Measurements from ENCODE around the gene TRIM59. TPM values are rescaled to one million over a fixed set of nuclear protein-coding genes. Genes with fewer than 3 reads are reported as not detected.
A peak's percentile ranks its signal among the peaks of the same experiment; 100 is the strongest.

TRIM59 gene
- total RNA-seq, 1 donor from 2014 or later, result 23.4 TPM

DNA sequence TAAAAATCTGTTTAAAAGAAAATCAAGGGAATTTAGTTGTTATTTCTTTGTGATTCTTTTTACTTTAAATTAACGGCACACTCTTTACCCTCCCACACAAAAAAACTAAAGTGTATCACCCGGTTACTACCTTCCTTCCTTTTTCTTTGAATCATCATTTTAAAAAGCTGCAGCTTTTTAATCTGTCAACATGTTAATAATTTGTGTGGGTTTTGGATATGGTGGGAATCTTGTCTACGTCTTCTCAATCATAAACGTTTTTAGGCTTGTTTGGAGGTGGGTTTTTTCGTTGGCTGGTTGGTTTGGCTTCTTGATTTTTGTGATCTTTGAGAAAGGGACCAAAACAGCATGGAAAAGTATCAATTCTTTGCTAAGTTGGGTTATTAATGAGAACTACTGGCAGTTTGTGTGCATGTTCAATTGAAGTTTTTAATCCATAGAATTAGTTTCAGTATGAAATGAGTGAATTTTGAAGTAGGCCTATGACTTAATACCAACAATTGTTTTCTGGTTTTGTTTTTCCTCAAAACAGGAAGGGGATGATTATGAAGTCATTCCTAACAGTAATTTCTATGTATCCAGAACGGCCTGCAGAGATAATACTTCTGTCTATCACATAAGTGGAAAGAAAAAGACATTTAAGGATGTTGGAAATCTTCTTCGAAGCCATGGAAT lies 45.7 kb downstream of the TRIM59 start:
- Mint-ChIP-seq H3K27me3 (peaks cover 2% of the 10 kb centered on the region), H3K4me1 (peaks cover 38% of the 10 kb centered on the region), H3K36me3 (ENCODE audit: low read depth) (peaks cover 34% of the 10 kb centered on the region), H3K9me3 (no peaks in the 10 kb centered on the region), H3K27ac (no peak overlapping the region), H3K4me3 (peak overlapping the region; percentile 65)
- POLR2A ChIA-PET, result interaction anchor here (0.9 kb wide), 1 partner anchor 45 kb away, joined by 3 read pairs; the partner anchor contains the start of gene TRIM59
- DNase-seq, result no peak
- ATAC-seq (ENCODE audit: low read depth), result no peak
- intact Hi-C loops (cut with micrococcal nuclease), result loop anchor here (5.0 kb wide), 1 partner anchor 572 kb away; no protein-coding TSS in a partner anchor
- CTCF ChIA-PET, result interaction anchor here (1.4 to 2.1 kb wide), 2 partner anchors 9 to 12 kb away, joined by 3 to 6 read pairs; no protein-coding TSS in a partner anchor
- TF ChIP-seq CTCF (IDR thresholded peaks at IDR 0.05), result no peak

- Mint-ChIP-seq H3K36me3 (ENCODE audit: low read depth) (peaks cover 36% of the 10 kb centered on the region), H3K27ac (no peak overlapping the region), H3K9me3 (no peaks in the 10 kb centered on the region), H3K4me3 (peak overlapping the region; percentile 63), H3K4me1 (peaks cover 45% of the 10 kb centered on the region), H3K27me3 (peaks cover 2% of the 10 kb centered on the region)
- TF ChIP-seq CTCF (IDR thresholded peaks at IDR 0.05), result no peak
- ChIA-PET POLR2A (interaction anchor here (0.9 kb wide), 1 partner anchor 46 kb away, joined by 3 read pairs; the partner anchor contains the start of gene TRIM59), CTCF (interaction anchor here (1.4 to 2.1 kb wide), 2 partner anchors 10 to 13 kb away, joined by 3 to 6 read pairs; no protein-coding TSS in a partner anchor)
- DNase-seq (no peak), ATAC-seq (ENCODE audit: low read depth) (no peak)
- intact Hi-C loops (cut with micrococcal nuclease), result loop anchor here (5.0 kb wide), 1 partner anchor 571 kb away; no protein-coding TSS in a partner anchor
These were observed 46.5 kb downstream of the TRIM59 start for GRCh38 chr3:160403028-160403545.

GRCh38 chr3:160402221-160403027 lies 47.2 kb downstream of the TRIM59 start:
- DNase-seq (no peak), ATAC-seq (ENCODE audit: low read depth) (no peak)
- ChIA-PET CTCF (interaction anchor here (2.1 kb wide), 1 partner anchor 10 kb away, joined by 6 read pairs; no protein-coding TSS in a partner anchor), POLR2A (interaction anchor here (0.9 kb wide), 1 partner anchor 47 kb away, joined by 3 read pairs; the partner anchor contains the start of gene TRIM59)
- Mint-ChIP-seq H3K4me1 (peaks cover 47% of the 10 kb centered on the region), H3K27me3 (peaks cover 2% of the 10 kb centered on the region), H3K4me3 (peak overlapping the region; percentile 63), H3K36me3 (ENCODE audit: low read depth) (peaks cover 34% of the 10 kb centered on the region), H3K27ac (no peak overlapping the region), H3K9me3 (no peaks in the 10 kb centered on the region)
- intact Hi-C loops (cut with micrococcal nuclease), result loop anchor here (5.0 kb wide), 1 partner anchor 570 kb away; no protein-coding TSS in a partner anchor
- TF ChIP-seq CTCF (IDR thresholded peaks at IDR 0.05), result no peak

- ChIA-PET CTCF (interaction anchor here (2.4 kb wide), 1 partner anchor 14 kb away, joined by 6 read pairs; no protein-coding TSS in a partner anchor), POLR2A (interaction anchor here (1.1 kb wide), 1 partner anchor 48 kb away, joined by 5 read pairs; the partner anchor contains the start of gene TRIM59)
- Mint-ChIP-seq H3K27me3 (peaks cover 2% of the 10 kb centered on the region), H3K27ac (peak overlapping the region; percentile 27), H3K36me3 (ENCODE audit: low read depth) (peaks cover 32% of the 10 kb centered on the region), H3K4me3 (peak overlapping the region; percentile 97), H3K9me3 (no peaks in the 10 kb centered on the region), H3K4me1 (peaks cover 47% of the 10 kb centered on the region)
- TF ChIP-seq CTCF (IDR thresholded peaks at IDR 0.05), result no peak
- intact Hi-C loops (cut with micrococcal nuclease), result loop anchor here (2.0 to 5.0 kb wide), 2 partner anchors 389 to 569 kb away; no protein-coding TSS in a partner anchor
- DNase-seq (no peak), ATAC-seq (ENCODE audit: low read depth) (no peak)
These were observed 48.1 kb downstream of the TRIM59 start for GRCh38 chr3:160401291-160402095.
